GM19372 (cell line): Measurements from ENCODE around the gene PARD6A.
"Not testable (repeated sequence)": the region's sequence is repeated elsewhere in the genome, so short reads cannot be mapped to it uniquely, and the experiment has no call there.

Experiments
- ATAC-seq: cut with Tn5 transposase; IDR thresholded peaks from one replicate; pipeline ENCODE4 v1.9.1; 2021; ENCODE audit warnings: mild to moderate bottlenecking, low read depth, moderate library complexity; ENCODE audit not compliant: unreplicated experiment

Gene PARD6A

DNA sequence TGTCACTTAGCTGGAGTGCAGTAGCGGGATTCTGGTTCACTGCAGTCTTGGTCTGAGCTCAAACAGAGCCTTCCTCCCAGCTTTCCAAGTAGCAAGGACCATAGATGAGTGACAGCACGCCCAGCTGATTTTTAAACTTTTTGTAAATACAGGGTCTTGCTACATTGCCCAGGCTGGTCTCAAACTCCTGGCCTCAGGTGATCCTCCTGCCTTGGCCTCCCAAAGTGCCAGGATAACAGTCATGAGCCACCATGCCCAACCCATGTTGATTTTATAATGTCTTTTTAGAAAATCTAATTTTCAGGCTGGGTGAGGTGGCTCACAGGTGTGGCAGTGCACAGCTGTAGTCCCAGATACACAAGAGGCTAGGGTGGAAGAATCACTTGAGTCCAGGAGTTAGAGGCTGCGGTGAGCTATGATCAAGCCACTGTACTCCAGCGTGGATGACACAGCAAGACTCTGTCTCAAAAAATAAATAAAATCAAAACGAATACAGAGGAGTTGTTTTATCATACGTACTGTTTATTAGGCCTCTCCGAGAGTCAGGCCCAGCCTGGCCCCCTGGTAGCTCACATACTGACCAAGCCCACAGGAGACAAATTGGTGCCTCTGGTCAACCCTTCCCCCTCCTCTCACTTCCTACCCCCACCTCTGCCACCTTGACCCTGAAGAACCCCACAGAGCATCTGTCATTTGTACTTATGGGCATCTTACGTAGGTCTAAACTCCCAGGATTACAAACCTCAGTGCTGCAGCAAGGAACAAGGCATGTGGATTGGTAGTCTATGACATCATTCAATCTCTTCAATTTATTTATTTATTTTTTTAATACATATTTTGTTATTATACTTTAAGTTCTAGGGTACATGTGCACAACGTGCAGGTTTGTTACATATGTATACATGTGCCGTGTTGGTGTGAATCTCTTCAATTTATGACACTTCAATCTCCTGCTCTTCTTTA is 19.5 kb downstream of the PARD6A start:
- no peak for ATAC-seq

DNA sequence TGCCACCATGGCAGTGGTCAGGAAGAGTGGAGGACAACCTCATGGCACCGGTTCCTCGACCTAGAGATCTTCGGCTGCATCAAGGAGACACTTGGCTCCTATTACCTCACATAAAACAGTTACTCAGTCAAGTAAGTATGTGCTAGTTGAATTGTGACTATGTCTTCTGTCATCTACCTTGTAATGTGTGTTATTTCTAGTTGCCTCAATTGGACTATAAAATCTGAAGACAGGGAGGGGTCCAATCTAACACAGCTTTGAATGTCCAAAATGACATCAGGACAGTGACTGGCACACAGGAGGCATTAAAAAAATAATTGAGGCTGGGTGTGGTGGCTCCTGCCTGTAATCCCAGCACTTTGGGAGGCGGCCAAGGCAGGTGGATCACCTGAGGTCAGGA is 23.0 kb downstream of the PARD6A start:
- ATAC-seq: no peak

GRCh38 chr16:67685388-67686112 is 24.8 kb downstream of the PARD6A start:
- no peak for ATAC-seq

GRCh38 chr16:67693517-67694285 is 32.9 kb downstream of the PARD6A start:
- ATAC-seq: not testable (repeated sequence)

DNA sequence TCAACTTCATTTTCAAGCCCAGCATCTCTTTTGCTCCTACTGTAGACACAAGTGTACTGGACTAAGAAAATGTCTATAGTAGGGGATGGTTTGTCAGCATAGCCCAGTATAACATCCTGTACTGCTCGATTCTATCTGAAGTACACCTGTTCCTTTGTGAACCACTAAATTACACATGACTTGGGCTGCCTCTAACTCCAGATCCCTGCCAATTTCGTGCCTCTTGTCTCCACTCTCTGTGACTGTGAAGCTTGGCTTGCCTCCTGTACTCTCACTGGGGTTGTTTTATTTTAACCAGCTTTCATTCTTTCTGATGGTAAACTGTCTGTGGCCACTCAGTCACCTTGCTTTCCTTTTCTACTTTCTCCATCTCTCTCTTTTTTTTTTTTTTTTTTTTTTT is 33.9 kb downstream of the PARD6A start:
- ATAC-seq: no peak

- ATAC-seq: no peak
Observed at GRCh38 chr16:67697422-67698185, 36.8 kb downstream of the PARD6A start.

DNA sequence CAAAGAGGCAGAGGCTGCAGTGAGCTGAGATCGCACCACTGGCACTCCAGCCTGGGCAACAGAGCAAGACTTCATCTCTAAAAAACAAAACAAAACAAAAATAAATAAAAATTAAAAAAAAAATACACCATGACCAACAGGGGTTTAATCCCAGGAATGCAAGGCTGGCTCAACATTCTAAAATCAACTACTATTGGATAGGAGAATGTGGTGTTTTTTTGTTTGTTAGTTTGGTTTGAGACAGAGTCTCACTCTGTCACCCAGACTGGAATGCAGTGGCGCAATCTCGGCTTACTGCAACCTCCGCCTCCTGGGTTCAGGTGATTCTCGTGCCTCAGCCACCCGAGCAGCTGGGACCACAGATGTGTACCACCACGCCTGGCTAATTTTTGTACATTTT is 38.5 kb downstream of the PARD6A start:
- no peak for ATAC-seq

DNA sequence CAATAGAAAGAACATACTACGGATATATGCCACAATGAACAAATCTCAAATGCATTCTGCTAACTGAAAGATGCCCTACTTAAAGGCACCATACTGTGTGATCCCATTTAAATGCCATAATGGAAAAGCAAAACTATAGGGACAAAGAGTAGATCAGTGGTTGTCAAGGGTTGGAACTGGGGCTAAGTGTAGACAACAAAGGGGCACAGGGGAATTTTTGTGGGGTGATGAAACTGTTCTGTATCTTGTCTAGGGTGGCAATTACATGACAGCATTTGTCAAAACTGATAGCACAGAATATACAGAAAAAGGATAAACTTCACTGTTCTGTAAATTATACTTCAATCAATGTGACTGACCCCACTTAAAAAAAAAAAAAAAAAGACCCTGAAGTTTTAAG is 40.7 kb downstream of the PARD6A start:
- no peak for ATAC-seq

DNA sequence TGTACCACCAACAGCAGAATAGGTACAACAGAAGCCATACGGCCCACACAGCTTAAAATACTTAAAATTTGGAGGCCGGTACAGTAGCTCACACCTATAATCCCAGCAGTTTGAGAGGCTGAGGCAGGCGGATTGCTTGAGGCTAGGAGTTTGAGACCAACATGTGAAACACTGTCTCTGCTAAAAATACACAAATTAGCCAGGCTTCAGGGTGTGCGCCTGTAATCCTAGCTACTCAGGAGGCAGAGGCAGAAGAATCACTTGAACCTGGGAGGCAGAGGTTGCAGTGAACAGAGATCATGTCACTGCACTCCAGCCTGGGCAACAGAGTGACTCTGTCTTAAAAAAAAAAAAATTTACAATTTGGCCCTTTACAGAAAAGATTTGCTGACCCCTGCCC is 41.4 kb downstream of the PARD6A start:
- ATAC-seq: no peak

- no peak for ATAC-seq
Observed at GRCh38 chr16:67703626-67704025, 42.9 kb downstream of the PARD6A start.

- no peak for ATAC-seq
Observed at GRCh38 chr16:67704110-67704509, 43.4 kb downstream of the PARD6A start.

GRCh38 chr16:67707210-67707609 is 46.5 kb downstream of the PARD6A start:
- no peak for ATAC-seq

DNA sequence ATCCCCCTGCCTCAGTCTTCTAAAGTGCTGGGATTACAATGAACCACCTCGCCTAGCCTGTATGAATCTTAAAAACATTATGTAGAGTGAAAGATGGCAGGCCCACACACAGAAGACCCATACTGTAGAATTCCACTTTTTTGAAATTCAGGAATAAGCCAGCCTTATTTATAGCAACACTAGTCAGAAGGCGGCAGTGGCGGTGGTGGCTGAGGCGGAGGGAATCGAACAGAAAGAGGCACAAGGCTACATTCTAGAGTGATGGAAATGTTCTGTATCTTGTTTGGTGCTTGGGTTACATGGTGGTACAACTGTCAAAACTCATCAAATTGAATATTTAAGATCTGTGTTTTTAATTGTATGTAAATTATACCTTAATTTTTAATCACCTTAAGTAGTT is 47.0 kb downstream of the PARD6A start:
- no peak for ATAC-seq

DNA sequence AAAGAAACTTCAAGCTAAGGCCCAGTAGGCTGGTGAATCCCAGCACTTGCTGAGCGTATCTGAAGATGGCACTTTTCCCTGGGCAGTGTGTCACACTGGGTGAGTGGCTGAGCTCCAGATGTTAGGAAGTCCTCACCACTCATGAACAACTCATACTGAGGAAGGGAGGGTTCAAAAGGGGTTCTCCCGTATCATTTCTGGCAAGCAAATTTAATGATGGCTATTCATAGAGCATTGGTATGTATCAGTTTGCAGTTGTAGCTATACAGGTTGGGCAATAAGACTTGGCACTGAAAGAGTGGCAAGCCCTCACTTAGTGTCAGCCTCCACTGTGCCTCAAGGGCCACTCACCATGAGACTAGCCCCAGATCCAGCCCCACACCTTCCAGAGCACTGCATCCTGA is 47.6 kb downstream of the PARD6A start:
- no peak for ATAC-seq

GRCh38 chr16:67709050-67709449 is 48.3 kb downstream of the PARD6A start:
- ATAC-seq: no peak

GRCh38 chr16:67710607-67711006 is 49.8 kb downstream of the PARD6A start:
- ATAC-seq: no peak
